Activated CD4-positive, CD25-positive, alpha-beta regulatory T cell treated with anti-CD3 and anti-CD28 coated beads, Interleukin-2, amount 50 U/mL, for 16 hours (primary cell): ENCODE results near the gene TMPRSS4.

Source experiments
- DNase-seq: peaks from one replicate; pipeline ENCODE4 v3.0.0-alpha.2; 2020; ENCODE audit warnings: low read depth, low spot score

The TMPRSS4 gene

GRCh38 chr11:118078911-118079411 is 2.1 kb downstream of the TMPRSS4 start:
- DNase-seq, result no peak

GRCh38 chr11:118079491-118079890 is 2.6 kb downstream of the TMPRSS4 start:
- DNase-seq, result no peak

- DNase-seq, result no peak
These were observed 3.4 kb downstream of the TMPRSS4 start for GRCh38 chr11:118080296-118080695.

DNA sequence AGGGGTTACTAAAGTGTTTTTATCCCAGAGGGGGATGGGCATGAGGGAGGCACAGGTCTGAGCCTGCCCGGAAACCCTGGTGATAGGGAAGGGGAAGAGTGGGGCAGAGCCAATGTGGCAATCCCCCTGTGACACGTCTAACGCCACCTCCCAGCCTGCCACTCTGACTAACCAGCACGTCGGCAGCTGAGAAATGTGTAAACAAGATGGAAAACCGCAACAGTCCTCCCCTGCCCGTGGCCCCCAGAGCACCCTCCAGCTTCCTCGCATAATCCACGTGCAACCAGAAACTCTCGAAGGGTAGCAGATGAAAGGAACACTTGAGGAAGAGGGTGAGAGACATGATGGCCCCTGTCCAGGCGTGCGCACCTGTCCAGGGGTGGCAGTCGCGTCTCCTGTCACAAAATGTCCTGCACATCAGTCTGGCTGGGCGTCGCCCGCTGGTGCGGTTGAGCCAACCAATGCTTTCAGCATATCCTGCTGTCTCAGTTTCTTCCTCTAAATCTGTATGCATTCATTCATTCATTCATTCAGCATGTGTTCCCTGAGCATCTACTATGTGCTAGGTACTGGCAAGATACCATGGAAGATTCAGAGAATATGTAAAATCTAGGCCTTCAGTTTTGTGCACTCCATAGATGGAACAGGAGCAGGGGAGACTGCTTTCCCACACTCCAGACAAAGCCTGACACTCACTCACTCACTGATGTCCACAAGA is 4.5 kb downstream of the TMPRSS4 start:
- DNase-seq, result no peak

GRCh38 chr11:118082880-118083552 is 6.1 kb downstream of the TMPRSS4 start:
- DNase-seq, result no peak

GRCh38 chr11:118084247-118084646 is 7.4 kb downstream of the TMPRSS4 start:
- DNase-seq, result no peak

GRCh38 chr11:118084656-118085055 is 7.8 kb downstream of the TMPRSS4 start:
- DNase-seq, result no peak

- no peak for DNase-seq
These were observed 10.3 kb downstream of the TMPRSS4 start, which contains the start of gene SMIM35 for GRCh38 chr11:118086913-118087768. Gene SMIM35, minus strand, starts transcription at chr11:118086963. Its CDS starts 206 bp downstream, at chr11:118086757.

- DNase-seq, result no peak
These were observed 11.1 kb downstream of the TMPRSS4 start for GRCh38 chr11:118087931-118088330.

- no peak for DNase-seq
These were observed 11.7 kb downstream of the TMPRSS4 start for GRCh38 chr11:118088531-118088930.

GRCh38 chr11:118090545-118091162 is 13.8 kb downstream of the TMPRSS4 start:
- DNase-seq, result no peak

DNA sequence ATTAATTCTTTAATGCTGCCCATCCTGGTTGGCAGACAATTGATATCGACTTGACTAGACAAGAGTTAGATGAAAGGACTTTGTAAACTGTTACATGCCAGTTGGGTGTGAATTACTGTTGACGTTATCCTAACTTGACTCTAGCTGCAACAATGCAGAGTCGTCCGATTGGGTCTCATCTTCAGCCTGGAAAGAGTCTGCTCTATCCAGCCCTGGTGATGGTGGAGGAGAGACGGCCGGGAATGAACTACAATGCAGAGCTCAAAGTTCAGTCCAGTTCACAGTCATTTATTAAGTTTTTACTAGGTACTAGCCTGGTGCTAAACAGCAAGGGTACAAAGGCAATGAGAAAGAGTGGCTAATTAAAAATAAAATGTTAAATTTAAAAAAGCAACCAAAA is 14.8 kb downstream of the TMPRSS4 start:
- no peak for DNase-seq

GRCh38 chr11:118092907-118093571 is 16.2 kb downstream of the TMPRSS4 start:
- DNase-seq, result no peak

DNA sequence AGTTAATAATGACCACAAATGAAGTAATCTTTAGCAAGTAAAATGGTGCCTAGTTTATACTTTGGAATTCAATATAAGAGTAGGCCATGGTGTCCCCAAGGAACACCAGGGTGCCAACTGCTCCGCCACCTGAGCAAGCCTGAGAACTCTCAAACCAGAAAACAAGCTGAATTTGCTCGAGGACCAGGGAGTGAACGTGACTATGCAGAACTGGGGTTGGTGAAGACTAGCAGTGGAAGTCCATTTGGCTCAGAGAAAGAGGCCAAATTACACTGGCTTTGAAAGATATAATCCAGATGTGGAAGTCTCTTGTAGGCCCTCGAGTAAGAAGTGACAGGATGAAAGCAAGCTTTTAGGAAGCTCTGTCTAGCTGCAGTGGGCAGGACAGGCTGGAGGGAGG is 18.6 kb downstream of the TMPRSS4 start:
- no peak for DNase-seq

DNA sequence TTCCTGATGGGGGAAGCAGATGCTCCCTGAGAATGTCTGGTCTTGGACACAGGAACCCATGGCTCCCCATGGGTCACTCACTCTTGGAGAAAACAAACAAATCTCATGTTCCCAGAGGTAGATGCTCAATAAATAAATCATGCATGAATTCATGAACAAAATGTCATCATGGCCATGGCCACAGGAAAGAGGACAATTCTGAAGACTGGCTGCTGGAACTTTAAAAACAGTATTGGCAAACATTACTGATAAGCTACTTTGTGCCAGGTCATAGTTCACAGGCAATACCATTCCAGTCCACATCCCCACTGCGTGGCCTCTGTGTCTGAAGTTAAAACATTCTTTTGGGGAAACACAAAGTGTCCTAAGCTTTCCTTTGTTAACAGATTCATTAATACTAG is 19.1 kb downstream of the TMPRSS4 start:
- no peak for DNase-seq

DNA sequence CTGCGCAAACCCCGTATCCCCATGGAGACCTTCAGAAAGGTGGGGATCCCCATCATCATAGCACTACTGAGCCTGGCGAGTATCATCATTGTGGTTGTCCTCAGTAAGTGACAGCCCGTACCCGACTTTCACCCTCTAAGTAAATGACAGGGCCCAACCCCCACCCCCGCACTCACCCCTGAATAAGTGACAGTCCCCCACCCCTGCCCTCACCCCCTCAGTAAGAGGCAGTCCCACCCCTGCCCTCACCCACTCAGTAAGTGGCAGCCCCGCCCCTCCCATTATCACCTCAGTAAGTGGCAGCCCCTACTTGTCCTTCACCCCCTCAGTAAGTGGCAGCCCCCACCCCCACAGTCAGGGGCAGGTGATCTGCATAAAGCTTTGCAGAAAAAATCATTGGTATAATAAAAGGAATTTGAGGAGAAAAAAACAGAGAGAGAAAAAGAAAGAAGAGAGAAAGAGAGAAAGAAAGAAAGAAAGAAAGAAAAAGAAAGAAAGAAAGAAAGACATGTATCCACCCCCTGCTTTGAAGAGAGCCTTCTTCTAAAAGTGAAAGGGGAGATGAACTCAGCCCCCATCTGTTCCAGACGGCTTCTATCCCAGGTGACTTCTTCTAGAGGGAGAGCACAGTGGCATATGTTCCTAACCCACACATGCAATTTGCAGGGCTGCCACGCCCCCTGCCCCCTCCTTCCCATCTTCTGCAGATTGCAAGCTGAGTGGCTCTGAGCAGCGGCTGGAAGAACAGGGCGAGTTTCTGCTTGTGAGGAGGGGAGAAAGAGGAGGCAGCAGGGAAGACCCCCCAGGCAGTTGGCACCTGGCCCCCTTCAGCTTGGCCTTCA is 22.3 kb downstream of the TMPRSS4 start:
- DNase-seq, result no peak

GRCh38 chr11:118099838-118100556 is 23.1 kb downstream of the TMPRSS4 start:
- no peak for DNase-seq

GRCh38 chr11:118100691-118101232 is 23.9 kb downstream of the TMPRSS4 start:
- DNase-seq, result no peak

DNA sequence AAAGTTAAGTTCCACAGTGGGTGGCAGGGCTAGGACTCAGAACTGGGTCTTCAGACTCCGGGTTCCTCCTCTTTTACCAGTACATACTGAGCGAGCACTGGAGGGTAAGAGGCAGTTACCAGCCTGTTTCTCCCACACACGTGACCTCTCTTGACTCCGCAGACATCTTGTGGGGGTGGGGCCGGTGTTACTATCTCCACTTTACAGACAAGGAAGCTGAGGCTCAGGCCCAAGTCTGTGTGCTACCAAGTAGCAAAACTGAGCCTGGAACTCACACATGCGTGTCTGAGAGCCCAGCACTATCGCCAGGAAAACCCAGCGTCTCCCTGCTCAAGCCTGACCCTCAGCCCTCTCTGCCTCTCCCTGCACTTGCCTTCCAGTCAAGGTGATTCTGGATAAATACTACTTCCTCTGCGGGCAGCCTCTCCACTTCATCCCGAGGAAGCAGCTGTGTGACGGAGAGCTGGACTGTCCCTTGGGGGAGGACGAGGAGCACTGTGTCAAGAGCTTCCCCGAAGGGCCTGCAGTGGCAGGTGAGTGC is 25.9 kb downstream of the TMPRSS4 start:
- no peak for DNase-seq
